ENCODE data around the gene NRG4.

DNA sequence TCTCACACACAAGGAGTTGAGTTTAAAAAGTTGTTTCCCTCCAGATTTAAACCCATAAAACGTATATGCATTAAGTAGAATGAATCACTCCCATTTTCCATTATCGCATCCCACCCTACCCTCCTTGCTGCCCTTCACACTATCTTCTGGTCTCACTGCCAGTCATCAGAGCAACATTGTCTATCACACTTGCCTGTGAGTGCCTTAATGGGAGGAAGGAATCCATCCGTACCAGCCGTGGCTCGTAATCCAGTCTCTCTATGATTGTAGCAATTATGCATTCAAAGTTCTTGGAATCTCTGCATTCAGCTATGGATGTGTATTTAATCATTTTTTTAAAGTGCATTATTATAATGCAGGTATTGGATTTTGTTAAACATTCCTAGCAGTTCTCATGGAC, 49.5 kb upstream of the NRG4 start:
- TF ChIP-seq, protein P1, sequence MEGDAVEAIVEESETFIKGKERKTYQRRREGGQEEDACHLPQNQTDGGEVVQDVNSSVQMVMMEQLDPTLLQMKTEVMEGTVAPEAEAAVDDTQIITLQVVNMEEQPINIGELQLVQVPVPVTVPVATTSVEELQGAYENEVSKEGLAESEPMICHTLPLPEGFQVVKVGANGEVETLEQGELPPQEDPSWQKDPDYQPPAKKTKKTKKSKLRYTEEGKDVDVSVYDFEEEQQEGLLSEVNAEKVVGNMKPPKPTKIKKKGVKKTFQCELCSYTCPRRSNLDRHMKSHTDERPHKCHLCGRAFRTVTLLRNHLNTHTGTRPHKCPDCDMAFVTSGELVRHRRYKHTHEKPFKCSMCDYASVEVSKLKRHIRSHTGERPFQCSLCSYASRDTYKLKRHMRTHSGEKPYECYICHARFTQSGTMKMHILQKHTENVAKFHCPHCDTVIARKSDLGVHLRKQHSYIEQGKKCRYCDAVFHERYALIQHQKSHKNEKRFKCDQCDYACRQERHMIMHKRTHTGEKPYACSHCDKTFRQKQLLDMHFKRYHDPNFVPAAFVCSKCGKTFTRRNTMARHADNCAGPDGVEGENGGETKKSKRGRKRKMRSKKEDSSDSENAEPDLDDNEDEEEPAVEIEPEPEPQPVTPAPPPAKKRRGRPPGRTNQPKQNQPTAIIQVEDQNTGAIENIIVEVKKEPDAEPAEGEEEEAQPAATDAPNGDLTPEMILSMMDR (IDR thresholded peaks at IDR 0.05; ENCODE audit: extremely low read depth in 1 of 2, insufficient read depth in 1 of 2, low read depth in 1 of 2, low read length in 2 of 2) = no peak
- no peak for TF ChIP-seq POLR2A (IDR thresholded peaks at IDR 0.05; ENCODE audit: low read depth, low read length)
